B cell (primary cell): ENCODE measurements around the gene AKT1. TPM values are rescaled to one million over a fixed set of nuclear protein-coding genes. Genes with fewer than 3 reads are reported as not detected.

ENCODE experiments used
- ATAC-seq: fragments of 200-7000 bp; cut with Tn5 transposase; one replicate; pipeline ENCODE4 v1.10.0; 2021; ENCODE audit warnings: low read depth, mild to moderate bottlenecking, moderate number of reproducible peaks, moderate library complexity
- CTCF ChIA-PET: fragments of 350-600 bp; sonication (Branson Sonifier 250); formaldehyde crosslinking; loops from one replicate; lab custom pipeline; 2021; ENCODE audit warnings: antibody characterized with exemption, inconsistent platforms; lab: Charles Lee
- POLR2A ChIA-PET: fragments of 350-600 bp; sonication (Branson Sonifier 250); formaldehyde crosslinking; loops from one replicate; lab custom pipeline; 2021; ENCODE audit warnings: antibody characterized with exemption; lab: Charles Lee
- DNase-seq: peaks from one replicate; pipeline ENCODE4 v3.0.0; 2013
- H2AFZ ChIP-seq: 2 replicates; pipeline ENCODE4 v1.6.1; 2012; ENCODE audit warnings: mild to moderate bottlenecking, low read depth, low read length; ENCODE audit not compliant: insufficient read depth, poor library complexity, severe bottlenecking
- H3K27ac ChIP-seq, 2 donors: 1 replicate in 1 of 2; 2 replicates in 1 of 2; pipeline ENCODE4 v1.5.1; 2012 to 2013; ENCODE audit warnings: low read length in 2 of 2, mild to moderate bottlenecking in 2 of 2, moderate library complexity in 1 of 2
- H3K27me3 ChIP-seq, 4 experiments: fragments of 200-600 bp in 1 of 4; sonication (generic) in 1 of 4; replicated peaks in 1 of 4; 1 replicate in 2 of 4; 2 replicates in 2 of 4; pipeline versions ENCODE4 v1.6.1 to v1.7.0; 2013 to 2016; ENCODE audit warnings: low read length in 3 of 4, mild to moderate bottlenecking in 2 of 4, mixed read lengths in 1 of 4, moderate library complexity in 1 of 4; ENCODE audit not compliant: insufficient read depth in 4 of 4, control insufficient read depth in 3 of 4; ENCODE audit errors: control extremely low read depth in 1 of 4
- H3K36me3 ChIP-seq, 2 experiments: replicated peaks in 1 of 2; 1 replicate in 1 of 2; 2 replicates in 1 of 2; pipeline versions ENCODE4 v1.6.1 to v1.7.1; 2013; ENCODE audit warnings: low read length in 1 of 2; ENCODE audit not compliant: insufficient read depth in 2 of 2, control insufficient read depth in 1 of 2; ENCODE audit errors: control extremely low read depth in 1 of 2, extremely low read depth in 1 of 2
- H3K4me1 ChIP-seq, 2 donors: fragments of 200-600 bp in 1 of 2; sonication (generic) in 1 of 2; 1 replicate in 1 of 2; 2 replicates in 1 of 2; pipeline versions ENCODE4 v1.5.1 to v1.6.1; 2013 to 2017; ENCODE audit warnings: low read length in 2 of 2; ENCODE audit not compliant: control insufficient read depth in 2 of 2, insufficient read depth in 2 of 2
- H3K4me2 ChIP-seq: replicated peaks from 2 replicates; pipeline ENCODE3; 2012; ENCODE audit warnings: mild to moderate bottlenecking, low read depth, low read length; ENCODE audit not compliant: poor library complexity, severe bottlenecking
- H3K4me3 ChIP-seq, 5 experiments: fragments of 200-600 bp in 1 of 5; sonication (generic) in 1 of 5; 1 replicate in 3 of 5; 2 replicates in 2 of 5; pipeline versions ENCODE4 v1.5.1 to v1.7.0; 2011 to 2016; ENCODE audit warnings: low read length in 4 of 5, mild to moderate bottlenecking in 4 of 5, low read depth in 2 of 5, control low read depth in 1 of 5, moderate library complexity in 1 of 5; ENCODE audit not compliant: insufficient read depth in 1 of 5; ENCODE audit errors: control extremely low read depth in 1 of 5, extremely low read depth in 1 of 5
- H3K79me2 ChIP-seq: fragments of 200-600 bp; sonication (generic); one replicate; pipeline ENCODE4 v1.6.0; 2016; ENCODE audit warnings: low read length; ENCODE audit not compliant: control insufficient read depth, insufficient read depth
- H3K9ac ChIP-seq: fragments of 200-600 bp; sonication (generic); 2 replicates; pipeline ENCODE4 v1.6.1; 2017; ENCODE audit warnings: mild to moderate bottlenecking, low read length, moderate library complexity
- H3K9me3 ChIP-seq, 3 donors: one replicate each; pipeline versions ENCODE4 v1.6.1 to v1.7.1; 2013; ENCODE audit warnings: low read length in 2 of 3; ENCODE audit not compliant: control insufficient read depth in 2 of 3, insufficient read depth in 1 of 3; ENCODE audit errors: control extremely low read depth in 1 of 3
- H4K20me1 ChIP-seq: 2 replicates; pipeline ENCODE4 v1.6.0; 2012; ENCODE audit warnings: mild to moderate bottlenecking, low read length; ENCODE audit not compliant: insufficient read depth, control insufficient read depth, poor library complexity, severe bottlenecking
- H3K27ac Mint-ChIP-seq: one replicate; pipeline ENCODE4 v1.8.0; 2021; ENCODE audit warnings: mixed read lengths
- H3K27me3 Mint-ChIP-seq: one replicate; pipeline ENCODE4 v1.8.0; 2021; ENCODE audit warnings: mixed read lengths
- H3K4me1 Mint-ChIP-seq: one replicate; pipeline ENCODE4 v1.8.0; 2021; ENCODE audit warnings: mixed read lengths
- H3K4me3 Mint-ChIP-seq: one replicate; pipeline ENCODE4 v1.8.0; 2021; ENCODE audit warnings: mixed read lengths
- H3K9me3 Mint-ChIP-seq: one replicate; pipeline ENCODE4 v1.8.0; 2022; ENCODE audit warnings: mixed read lengths; ENCODE audit not compliant: insufficient read depth
- EZH2 ChIP-seq: IDR thresholded peaks from 2 replicates; pipeline ENCODE4 v1.6.1; 2012; ENCODE audit warnings: borderline replicate concordance, low read depth, mild to moderate bottlenecking, moderate library complexity, low read length; ENCODE audit not compliant: insufficient read depth, poor library complexity, severe bottlenecking
- WGBS: methylation state at CpG from one replicate; pipeline ENCODE4 v1.1.5; 2013; ENCODE audit warnings: missing lambda C conversion rate; ENCODE audit not compliant: insufficient coverage; 5-methylcytosine and 5-hydroxymethylcytosine counted together
- intact Hi-C: fragments of 100-400 bp; cut with micrococcal nuclease; formaldehyde crosslinking; loops from one replicate; pipeline ENCODE4 v1.10.0; 2022
- polyA minus RNA-seq: library from RNA; depleted of rRNA, polyadenylated mRNA; stranded (reverse); fragments of >200 nt; gene quantifications from 2 replicates; pipeline ENCODE4 v1.2.3, GENCODE V29; 2012
- polyA plus RNA-seq: library from polyadenylated mRNA; depleted of rRNA; stranded (reverse); fragments of >200 nt; gene quantifications from 2 replicates; pipeline ENCODE4 v1.2.3, GENCODE V29; 2012
- total RNA-seq, 2 donors: library from RNA; stranded (reverse); fragments of 120-200 nt in 1 of 2; gene quantifications; 1 replicate in 1 of 2; 2 replicates in 1 of 2; pipeline versions ENCODE4 v1.2.3 to v1.2.4, GENCODE V29; 2013 to 2022
- TF ChIP-seq, protein P1 (sequence below): fragments of 200-600 bp; IDR thresholded peaks from one replicate; pipeline ENCODE4 v1.8.0; 2022; ENCODE audit warnings: antibody characterized with exemption, mild to moderate bottlenecking

AKT1 gene
- 71.1 and 85.4 TPM in 2 replicates for total RNA-seq
- total RNA-seq (2013), result 63.4 TPM
- polyA plus RNA-seq, result 90.1 and 109 TPM in 2 replicates
- 82.1 and 105 TPM in 2 replicates for polyA minus RNA-seq

- peak within 1 kb of the TSS; percentile 95 for H3K4me2 ChIP-seq
- under 1% methylated on average over 123 of the region's 124 CpGs for WGBS
- no peak for TF ChIP-seq EZH2
- TF ChIP-seq, protein P1, sequence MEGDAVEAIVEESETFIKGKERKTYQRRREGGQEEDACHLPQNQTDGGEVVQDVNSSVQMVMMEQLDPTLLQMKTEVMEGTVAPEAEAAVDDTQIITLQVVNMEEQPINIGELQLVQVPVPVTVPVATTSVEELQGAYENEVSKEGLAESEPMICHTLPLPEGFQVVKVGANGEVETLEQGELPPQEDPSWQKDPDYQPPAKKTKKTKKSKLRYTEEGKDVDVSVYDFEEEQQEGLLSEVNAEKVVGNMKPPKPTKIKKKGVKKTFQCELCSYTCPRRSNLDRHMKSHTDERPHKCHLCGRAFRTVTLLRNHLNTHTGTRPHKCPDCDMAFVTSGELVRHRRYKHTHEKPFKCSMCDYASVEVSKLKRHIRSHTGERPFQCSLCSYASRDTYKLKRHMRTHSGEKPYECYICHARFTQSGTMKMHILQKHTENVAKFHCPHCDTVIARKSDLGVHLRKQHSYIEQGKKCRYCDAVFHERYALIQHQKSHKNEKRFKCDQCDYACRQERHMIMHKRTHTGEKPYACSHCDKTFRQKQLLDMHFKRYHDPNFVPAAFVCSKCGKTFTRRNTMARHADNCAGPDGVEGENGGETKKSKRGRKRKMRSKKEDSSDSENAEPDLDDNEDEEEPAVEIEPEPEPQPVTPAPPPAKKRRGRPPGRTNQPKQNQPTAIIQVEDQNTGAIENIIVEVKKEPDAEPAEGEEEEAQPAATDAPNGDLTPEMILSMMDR, result no peak
- peaks cover 48% of the 10 kb centered on the region for H4K20me1 ChIP-seq
- Mint-ChIP-seq H3K4me3 (peak within 1 kb of the TSS; percentile 90), H3K27me3 (no peaks in the 10 kb centered on the region), H3K9me3 (no peaks in the 10 kb centered on the region), H3K27ac (peak within 1 kb of the TSS; percentile 86), H3K4me1 (peaks cover 51% of the 10 kb centered on the region)
- POLR2A ChIA-PET, result no interaction called here
- H3K27ac ChIP-seq, result peak within 1 kb of the TSS; percentile 76 to 81
- intact Hi-C loops, result loop anchor here (1.0 to 2.0 kb wide), 2 partner anchors 32 to 42 kb away; partner anchors contain the start of gene SIVA1
- ATAC-seq (peak; percentile 31), DNase-seq (peak; percentile 59)
- H3K36me3 ChIP-seq, result peaks cover 0 to 20% of the 10 kb centered on the region in 2 experiments
- peaks cover 48% of the 10 kb centered on the region for H3K79me2 ChIP-seq
- H3K9me3 ChIP-seq, result no peaks in the 10 kb centered on the region
- H3K27me3 ChIP-seq, result no peaks in the 10 kb centered on the region
- CTCF ChIA-PET, result interaction anchor here (1.2 kb wide), 1 partner anchor 27 kb away, joined by 4 read pairs; no protein-coding TSS in a partner anchor
- H3K4me1 ChIP-seq, result peaks cover 26 to 47% of the 10 kb centered on the region in 2 donors
- peak within 1 kb of the TSS; percentile 35 to 64 (median 56) for H3K4me3 ChIP-seq
- H2AFZ ChIP-seq, result peak within 1 kb of the TSS; percentile 48
- peak within 1 kb of the TSS; percentile 77 for H3K9ac ChIP-seq
Measured at GRCh38 chr14:104794993-104795780, at the start of gene AKT1. Gene AKT1, minus strand, starts transcription at chr14:104795748. Its CDS starts 3,105 bp downstream, at chr14:104792643.
